Adrenal gland (tissue), 12 donors: Measurements from ENCODE around the gene IFNL4. TPM values are rescaled to one million over a fixed set of nuclear protein-coding genes. Genes with fewer than 3 reads are reported as not detected.

ENCODE experiments used
- DNase-seq, 7 donors: peaks; one replicate each; pipeline ENCODE4 v3.0.0-alpha.2; 2019 to 2020
- H3K27ac ChIP-seq, 5 donors: fragments of 200-600 bp; sonication (generic) in 4 of 5; 1 replicate in 3 of 5; 2 replicates in 2 of 5; pipeline versions ENCODE4 v1.5.1 to v1.8.0; 2016 to 2020; ENCODE audit warnings: mild to moderate bottlenecking in 1 of 5
- H3K27me3 ChIP-seq: fragments of 200-600 bp; 2 replicates; pipeline ENCODE4 v1.8.0; 2021
- H3K36me3 ChIP-seq, 2 donors: fragments of 200-600 bp; replicated peaks in 1 of 2; 1 replicate in 1 of 2; 2 replicates in 1 of 2; pipeline versions ENCODE4 v1.5.1 to v1.8.0; 2018 to 2022
- H3K4me1 ChIP-seq, 2 donors: fragments of 200-600 bp; replicated peaks in 1 of 2; 1 replicate in 1 of 2; 2 replicates in 1 of 2; pipeline versions ENCODE4 v1.5.1 to v1.8.0; 2018 to 2021
- H3K4me3 ChIP-seq, 4 donors: fragments of 200-600 bp; sonication (generic) in 3 of 4; one replicate each; pipeline ENCODE4 v1.5.1; 2016 to 2018
- H3K9me3 ChIP-seq, 3 donors: fragments of 200-600 bp; sonication (generic) in 1 of 3; replicated peaks in 1 of 3; 1 replicate in 2 of 3; 2 replicates in 1 of 3; pipeline versions ENCODE4 v1.5.1 to v1.8.0; 2016 to 2021
- POLR2A ChIP-seq, 2 donors: fragments of 450-650 bp; IDR thresholded peaks; one replicate each; pipeline ENCODE4 v1.6.1; 2017; ENCODE audit warnings: antibody characterized with exemption in 2 of 2, mild to moderate bottlenecking in 2 of 2, moderate library complexity in 1 of 2
- WGBS, 4 donors: extraction: QIAGEN DNeasy Blood & Tissue Kit in 2 of 4; methylation state at CpG; one replicate each; pipeline versions ENCODE4 v1.1.5 to v1.1.7; 2013 to 2017; 5-methylcytosine and 5-hydroxymethylcytosine counted together
- intact Hi-C, 2 donors: fragments of 100-400 bp; cut with DNase I; formaldehyde crosslinking; loops; one replicate each; pipeline versions ENCODE4 v1.14.1 to v1.15.0; 2022 to 2023
- polyA plus RNA-seq, 3 donors: library from polyadenylated mRNA; stranded (reverse); fragments of 200-250 nt in 2 of 3; fragments of 350-450 nt in 1 of 3; fragmentation: Illumina TruSeq in 1 of 3; extraction: RNeasy Lipid Tissue Mini Kit (QIAGEN cat#74804) in 1 of 3; gene quantifications; one replicate each; pipeline ENCODE4 v1.2.3, GENCODE V29; 2013 to 2014
- total RNA-seq, 9 donors: library from RNA; depleted of rRNA in 4 of 9; stranded (reverse); fragments of >200 nt in 4 of 9; fragments of 120-200 nt in 1 of 9; fragmentation: NEBNext Ultra II Directional in 1 of 9; extraction: Animal tissue kit (Norgen Biotek cat#: 25700) in 1 of 9; gene quantifications; one replicate each; pipeline versions ENCODE4 v1.1.0 to v1.2.4, GENCODE V29; 2013 to 2023
- TF ChIP-seq, protein P1 (sequence below), 6 experiments: fragments of 450-650 bp in 4 of 6; fragments of 200-600 bp in 2 of 6; sonication (generic) in 1 of 6; IDR thresholded peaks; 1 replicate in 5 of 6; 2 replicates in 1 of 6; pipeline versions ENCODE4 v1.5.1 to v1.8.0; 2016 to 2021; ENCODE audit warnings: antibody characterized with exemption in 6 of 6, mild to moderate bottlenecking in 2 of 6, moderate library complexity in 1 of 6
- donor health status: healthy with polysubstance abuse.
- donor health status: Bipolar disorder and iron deficiency.
- donor health status: DM: yes; HTN: yes; CAD: no.
- donor health status: DM: no; HTN: no; CAD: no.
- donor health status: DM: no; HTN: no; CAD: no.
- donor health status: DM: yes; HTN: yes; CAD: no.

IFNL4 gene
- total and polyA plus RNA-seq, 12 donors, result not detected

GRCh38 chr19:39252458-39252857 is 3.8 kb upstream of the IFNL4 start:
- H3K36me3 ChIP-seq, result no peaks in the 10 kb centered on the region
- peaks cover 27% of the 10 kb centered on the region for H3K27me3 ChIP-seq
- H3K4me1 ChIP-seq, result no peaks in the 10 kb centered on the region
- H3K9me3 ChIP-seq, result no peaks in the 10 kb centered on the region
- DNase-seq, result no peak
- H3K4me3 ChIP-seq, result no peak overlapping the region
- 62 to 74% (median 69%) methylated on average over 3 of the region's 3 CpGs for WGBS, 4 donors
- no peak overlapping the region for H3K27ac ChIP-seq
- intact Hi-C loops, result no loop called here
- TF ChIP-seq, protein P1, sequence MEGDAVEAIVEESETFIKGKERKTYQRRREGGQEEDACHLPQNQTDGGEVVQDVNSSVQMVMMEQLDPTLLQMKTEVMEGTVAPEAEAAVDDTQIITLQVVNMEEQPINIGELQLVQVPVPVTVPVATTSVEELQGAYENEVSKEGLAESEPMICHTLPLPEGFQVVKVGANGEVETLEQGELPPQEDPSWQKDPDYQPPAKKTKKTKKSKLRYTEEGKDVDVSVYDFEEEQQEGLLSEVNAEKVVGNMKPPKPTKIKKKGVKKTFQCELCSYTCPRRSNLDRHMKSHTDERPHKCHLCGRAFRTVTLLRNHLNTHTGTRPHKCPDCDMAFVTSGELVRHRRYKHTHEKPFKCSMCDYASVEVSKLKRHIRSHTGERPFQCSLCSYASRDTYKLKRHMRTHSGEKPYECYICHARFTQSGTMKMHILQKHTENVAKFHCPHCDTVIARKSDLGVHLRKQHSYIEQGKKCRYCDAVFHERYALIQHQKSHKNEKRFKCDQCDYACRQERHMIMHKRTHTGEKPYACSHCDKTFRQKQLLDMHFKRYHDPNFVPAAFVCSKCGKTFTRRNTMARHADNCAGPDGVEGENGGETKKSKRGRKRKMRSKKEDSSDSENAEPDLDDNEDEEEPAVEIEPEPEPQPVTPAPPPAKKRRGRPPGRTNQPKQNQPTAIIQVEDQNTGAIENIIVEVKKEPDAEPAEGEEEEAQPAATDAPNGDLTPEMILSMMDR (IDR thresholded peaks at IDR 0.05), result no peak
- no peak for TF ChIP-seq POLR2A (IDR thresholded peaks at IDR 0.05)

- DNase-seq, result no peak
- H3K4me1 ChIP-seq, result no peaks in the 10 kb centered on the region
- WGBS, 4 donors, result 34 to 52% (median 44%) methylated on average over 3 of the region's 3 CpGs
- no peaks in the 10 kb centered on the region for H3K36me3 ChIP-seq
- no peak for TF ChIP-seq POLR2A (IDR thresholded peaks at IDR 0.05)
- TF ChIP-seq, protein P1 (IDR thresholded peaks at IDR 0.05), result no peak
- H3K27ac ChIP-seq, result no peak overlapping the region
- H3K9me3 ChIP-seq, result no peaks in the 10 kb centered on the region
- intact Hi-C loops, result no loop called here
- H3K4me3 ChIP-seq, result no peak overlapping the region
- H3K27me3 ChIP-seq, result peaks cover 33% of the 10 kb centered on the region
Measured at GRCh38 chr19:39251846-39252245, 3.2 kb upstream of the IFNL4 start.

GRCh38 chr19:39251081-39251480 is 2.4 kb upstream of the IFNL4 start:
- no peak for TF ChIP-seq POLR2A (IDR thresholded peaks at IDR 0.05)
- TF ChIP-seq, protein P1 (IDR thresholded peaks at IDR 0.05), result no peak
- intact Hi-C loops, result no loop called here

GRCh38 chr19:39247701-39248664 is 673 bp downstream of the IFNL4 start:
- no peak for DNase-seq
- H3K4me3 ChIP-seq, result no peak overlapping the region
- WGBS, 4 donors, result 0 to 54% (median 27%) methylated on average over 8 to 92 of the region's 92 CpGs

More at GRCh38 chr19:39251081-39251480, 2.4 kb upstream of the IFNL4 start:
- no peak overlapping the region for H3K4me3 ChIP-seq
- no peak for DNase-seq
- no peak overlapping the region for H3K27ac ChIP-seq
- no peaks in the 10 kb centered on the region for H3K4me1 ChIP-seq
- H3K36me3 ChIP-seq, result no peaks in the 10 kb centered on the region
- no peaks in the 10 kb centered on the region for H3K9me3 ChIP-seq
- peaks cover 33% of the 10 kb centered on the region for H3K27me3 ChIP-seq
- 75 to 85% (median 80%) methylated on average over 5 of the region's 5 CpGs for WGBS, 4 donors

More at GRCh38 chr19:39247701-39248664, 673 bp downstream of the IFNL4 start:
- intact Hi-C loops, result no loop called here
- no peaks in the 10 kb centered on the region for H3K4me1 ChIP-seq
- no peaks in the 10 kb centered on the region for H3K9me3 ChIP-seq
- no peak overlapping the region for H3K27ac ChIP-seq
- H3K27me3 ChIP-seq, result peaks cover 28% of the 10 kb centered on the region
- no peaks in the 10 kb centered on the region for H3K36me3 ChIP-seq
- TF ChIP-seq, protein P1 (IDR thresholded peaks at IDR 0.05), result no peak
- no peak for TF ChIP-seq POLR2A (IDR thresholded peaks at IDR 0.05)
